ENCODE results near the gene MAP3K14. TPM values are rescaled to one million over a fixed set of nuclear protein-coding genes. Genes with fewer than 3 reads are reported as not detected.
A peak's percentile ranks its signal among the peaks of the same experiment; 100 is the strongest.

Gene MAP3K14
- total RNA-seq, 1 donor from 2014 or later, result 9.8 TPM

- TF ChIP-seq CTCF (IDR thresholded peaks at IDR 0.05; ENCODE audit: unreplicated experiment), result no peak
- H3K9me3 Mint-ChIP-seq, result no peaks in the 10 kb centered on the region
- no peak overlapping the region for H3K4me3 Mint-ChIP-seq
- peaks cover 52% of the 10 kb centered on the region for H3K4me1 Mint-ChIP-seq
- no peak for DNase-seq (ENCODE audit: low spot score in 2 of 2, unreplicated experiment in 2 of 2)
- H3K27me3 Mint-ChIP-seq (ENCODE audit: low read depth), result no peaks in the 10 kb centered on the region
- peaks cover 5% of the 10 kb centered on the region for H3K36me3 Mint-ChIP-seq
- peak overlapping the region; percentile 78 for H3K27ac Mint-ChIP-seq
Observed at GRCh38 chr17:45310380-45311324, 6.2 kb downstream of the MAP3K14 start.

- peaks cover 40% of the 10 kb centered on the region for H3K4me1 Mint-ChIP-seq
- H3K4me3 Mint-ChIP-seq, result no peak overlapping the region
- no peaks in the 10 kb centered on the region for H3K9me3 Mint-ChIP-seq
- no peak overlapping the region for H3K27ac Mint-ChIP-seq
- TF ChIP-seq CTCF (IDR thresholded peaks at IDR 0.05; ENCODE audit: unreplicated experiment), result no peak
- peaks cover 8% of the 10 kb centered on the region for H3K36me3 Mint-ChIP-seq
- no peaks in the 10 kb centered on the region for H3K27me3 Mint-ChIP-seq (ENCODE audit: low read depth)
- no peak for DNase-seq (ENCODE audit: low spot score in 2 of 2, unreplicated experiment in 2 of 2)
Observed at GRCh38 chr17:45309400-45309799, 7.4 kb downstream of the MAP3K14 start.

GRCh38 chr17:45308840-45309239, 8.0 kb downstream of the MAP3K14 start:
- H3K27ac Mint-ChIP-seq, result no peak overlapping the region
- no peaks in the 10 kb centered on the region for H3K9me3 Mint-ChIP-seq
- no peaks in the 10 kb centered on the region for H3K27me3 Mint-ChIP-seq (ENCODE audit: low read depth)
- H3K4me1 Mint-ChIP-seq, result peaks cover 34% of the 10 kb centered on the region
- no peak for TF ChIP-seq CTCF (IDR thresholded peaks at IDR 0.05; ENCODE audit: unreplicated experiment)
- peaks cover 10% of the 10 kb centered on the region for H3K36me3 Mint-ChIP-seq
- H3K4me3 Mint-ChIP-seq, result no peak overlapping the region
- DNase-seq (ENCODE audit: low spot score in 2 of 2, unreplicated experiment in 2 of 2), result no peak

DNA sequence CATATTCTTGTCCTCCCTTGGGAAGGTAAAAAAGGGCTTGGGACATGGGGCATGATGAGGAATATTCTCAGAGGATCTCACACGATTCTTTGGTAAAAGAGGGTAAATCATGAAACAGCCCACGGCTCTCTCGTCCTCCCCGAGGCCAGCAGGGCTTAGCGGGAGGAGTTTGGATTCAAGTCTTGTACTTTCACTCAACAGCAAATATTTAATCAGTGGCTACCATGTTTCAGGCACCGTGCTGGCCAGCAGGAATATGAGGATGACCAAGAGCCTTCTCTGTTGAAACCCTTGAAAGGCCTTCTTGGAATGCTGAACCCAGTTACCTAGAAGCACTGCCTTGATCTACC, 8.8 kb downstream of the MAP3K14 start:
- Mint-ChIP-seq H3K27ac (peak overlapping the region; percentile 53), H3K9me3 (no peaks in the 10 kb centered on the region), H3K27me3 (ENCODE audit: low read depth) (no peaks in the 10 kb centered on the region), H3K36me3 (peaks cover 10% of the 10 kb centered on the region), H3K4me3 (no peak overlapping the region), H3K4me1 (peaks cover 27% of the 10 kb centered on the region)
- no peak for DNase-seq (ENCODE audit: low spot score in 2 of 2, unreplicated experiment in 2 of 2)
- no peak for TF ChIP-seq CTCF (IDR thresholded peaks at IDR 0.05; ENCODE audit: unreplicated experiment)

- Mint-ChIP-seq H3K27me3 (ENCODE audit: low read depth) (no peaks in the 10 kb centered on the region), H3K9me3 (no peaks in the 10 kb centered on the region), H3K27ac (peak overlapping the region; percentile 53), H3K36me3 (peaks cover 10% of the 10 kb centered on the region), H3K4me1 (peaks cover 24% of the 10 kb centered on the region), H3K4me3 (no peak overlapping the region)
- no peak for DNase-seq (ENCODE audit: low spot score in 2 of 2, unreplicated experiment in 2 of 2)
- TF ChIP-seq CTCF (IDR thresholded peaks at IDR 0.05; ENCODE audit: unreplicated experiment), result no peak
Observed at GRCh38 chr17:45307290-45308015, 9.4 kb downstream of the MAP3K14 start.
